Stimulated activated naive CD8-positive, alpha-beta T cell treated with anti-CD3 and anti-CD28 coated beads, Interleukin-15, Interleukin-2, amounts not matched to agents 100 ng/mL and 50 ng/mL, for 24 hours (primary cell): ENCODE results near the gene ICE2.

Experiments used
- H3K27ac Mint-ChIP-seq: one replicate; pipeline ENCODE4 v1.8.0; 2021; ENCODE audit warnings: mild to moderate bottlenecking, mixed read lengths
- H3K27me3 Mint-ChIP-seq: one replicate; pipeline ENCODE4 v1.8.0; 2021; ENCODE audit warnings: mixed read lengths
- H3K36me3 Mint-ChIP-seq: one replicate; pipeline ENCODE4 v1.8.0; 2021; ENCODE audit warnings: low read depth, mixed read lengths
- H3K4me1 Mint-ChIP-seq: one replicate; pipeline ENCODE4 v1.8.0; 2021; ENCODE audit warnings: low read depth, mixed read lengths
- H3K4me3 Mint-ChIP-seq: one replicate; pipeline ENCODE4 v1.8.0; 2021; ENCODE audit warnings: mild to moderate bottlenecking, mixed read lengths
- H3K9me3 Mint-ChIP-seq: one replicate; pipeline ENCODE4 v1.8.0; 2021; ENCODE audit warnings: mixed read lengths

Gene ICE2

DNA sequence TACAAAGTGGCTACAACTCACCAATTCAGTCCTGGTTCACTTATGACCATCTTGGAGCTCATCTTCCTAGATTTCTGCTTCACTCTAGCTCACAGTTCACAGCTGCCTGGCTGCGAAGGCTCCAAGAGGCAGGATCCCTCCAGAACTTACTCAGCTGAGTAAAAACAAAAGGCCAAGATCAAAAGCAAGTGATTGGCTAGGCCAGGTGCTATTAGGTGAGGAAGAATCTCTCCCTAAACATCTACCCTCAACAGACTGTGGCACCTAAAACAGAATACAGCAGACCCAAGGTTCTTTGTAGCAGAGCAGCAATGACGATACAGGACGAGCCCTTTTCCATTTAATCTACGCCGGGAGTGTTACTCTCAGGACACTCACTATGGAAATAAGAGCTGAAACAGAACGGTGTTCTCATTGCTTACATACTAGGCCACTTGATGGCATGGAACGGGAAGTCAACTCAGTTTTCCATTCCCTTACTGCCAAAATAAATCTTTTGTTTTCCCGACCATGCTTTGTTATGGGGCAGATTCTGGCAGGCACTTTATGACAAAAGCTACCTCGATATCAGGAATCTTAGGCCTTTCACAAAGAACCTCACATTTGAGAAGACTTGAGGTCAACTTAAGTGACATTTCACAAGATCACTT is 901 bp downstream of the ICE2 start:
- Mint-ChIP-seq H3K27me3 (no peaks in the 10 kb centered on the region), H3K36me3 (peaks cover 31% of the 10 kb centered on the region), H3K27ac (peak overlapping the region; percentile 99), H3K4me1 (peaks cover 59% of the 10 kb centered on the region), H3K4me3 (peak overlapping the region; percentile 98), H3K9me3 (no peaks in the 10 kb centered on the region)

DNA sequence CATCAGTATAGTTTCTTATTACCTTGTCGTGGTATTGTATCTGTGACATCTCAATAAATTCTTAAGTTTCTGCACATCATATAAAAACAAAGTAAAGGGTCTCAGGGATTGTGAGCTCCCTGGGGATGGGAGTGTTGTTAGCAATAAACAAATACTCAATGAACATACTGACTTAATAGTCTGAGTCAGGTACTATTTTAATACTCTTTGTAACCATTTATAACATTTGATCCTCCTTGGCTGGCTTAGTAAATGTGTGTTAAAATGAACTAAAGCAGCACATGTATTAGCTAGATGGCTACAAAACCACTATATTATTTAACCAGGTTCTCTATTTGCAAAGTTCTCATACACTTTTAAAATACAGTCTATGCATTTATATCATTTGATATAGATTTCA is 1.8 kb downstream of the ICE2 start:
- no peaks in the 10 kb centered on the region for H3K9me3 Mint-ChIP-seq
- H3K4me3 Mint-ChIP-seq, result peak overlapping the region; percentile 98
- no peaks in the 10 kb centered on the region for H3K27me3 Mint-ChIP-seq
- H3K36me3 Mint-ChIP-seq, result peaks cover 37% of the 10 kb centered on the region
- H3K27ac Mint-ChIP-seq, result no peak overlapping the region
- H3K4me1 Mint-ChIP-seq, result peaks cover 60% of the 10 kb centered on the region

DNA sequence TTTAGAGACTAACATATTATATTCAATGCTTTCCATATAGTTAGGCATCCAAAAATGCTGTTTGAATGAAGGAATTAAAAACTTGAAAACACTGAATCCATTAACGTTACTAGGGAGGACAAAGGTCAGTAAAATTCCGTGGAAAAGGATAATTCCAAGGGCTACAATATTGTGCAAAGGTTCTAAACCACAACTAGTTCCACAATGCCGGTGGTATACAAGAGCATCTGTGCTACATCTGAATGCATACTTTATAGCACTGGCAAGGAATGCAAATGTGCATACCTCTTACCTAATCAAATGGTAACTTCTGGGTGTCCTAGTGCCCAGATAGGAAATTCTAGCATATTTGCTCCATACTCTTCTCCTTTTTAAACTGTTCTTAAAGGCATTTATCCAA is 2.2 kb downstream of the ICE2 start:
- H3K4me1 Mint-ChIP-seq, result peaks cover 60% of the 10 kb centered on the region
- H3K9me3 Mint-ChIP-seq, result no peaks in the 10 kb centered on the region
- peaks cover 37% of the 10 kb centered on the region for H3K36me3 Mint-ChIP-seq
- peak overlapping the region; percentile 98 for H3K4me3 Mint-ChIP-seq
- no peak overlapping the region for H3K27ac Mint-ChIP-seq
- no peaks in the 10 kb centered on the region for H3K27me3 Mint-ChIP-seq

DNA sequence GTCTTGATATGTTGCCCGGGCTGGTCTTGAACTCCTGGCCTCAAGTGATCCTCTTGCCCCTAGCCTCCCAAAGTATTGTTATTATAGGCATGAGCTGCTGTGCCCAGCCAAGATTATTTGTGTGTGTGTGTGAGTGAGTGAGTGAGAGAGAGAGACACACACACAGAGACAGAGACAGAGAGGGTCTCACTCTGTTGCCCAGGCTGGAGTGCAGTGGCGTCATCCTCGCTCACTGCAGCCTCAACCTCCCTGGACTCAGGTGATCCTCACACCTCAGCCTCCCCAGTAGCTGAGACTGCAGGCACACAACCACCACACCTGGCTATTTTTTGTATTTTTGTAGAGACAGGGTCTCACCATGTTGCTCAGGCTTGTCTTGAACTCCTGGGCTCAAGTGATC is 5.8 kb downstream of the ICE2 start:
- Mint-ChIP-seq H3K9me3 (no peaks in the 10 kb centered on the region), H3K27me3 (no peaks in the 10 kb centered on the region), H3K27ac (no peak overlapping the region), H3K4me1 (peaks cover 33% of the 10 kb centered on the region), H3K4me3 (no peak overlapping the region), H3K36me3 (peaks cover 64% of the 10 kb centered on the region)

DNA sequence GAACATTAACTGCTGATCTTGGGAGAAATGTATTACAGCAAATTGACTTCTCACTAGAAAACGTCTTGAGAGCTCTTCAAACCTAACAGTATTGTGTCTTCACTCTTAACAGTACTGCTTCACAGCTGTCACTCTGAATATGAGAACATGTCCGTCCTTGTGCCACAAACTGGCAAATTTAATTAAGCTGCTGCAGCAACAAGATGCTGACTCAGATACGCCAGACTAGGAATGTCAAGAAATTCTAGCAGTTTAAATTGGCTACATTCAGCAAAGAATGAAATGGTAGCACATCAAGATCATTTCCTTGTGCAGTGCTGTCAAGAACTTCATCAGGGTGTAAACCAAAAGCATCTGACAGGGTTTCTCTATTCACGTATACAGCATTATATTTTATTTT is 7.6 kb downstream of the ICE2 start:
- Mint-ChIP-seq H3K27me3 (no peaks in the 10 kb centered on the region), H3K4me3 (no peak overlapping the region), H3K36me3 (peaks cover 59% of the 10 kb centered on the region), H3K4me1 (peaks cover 15% of the 10 kb centered on the region), H3K9me3 (no peaks in the 10 kb centered on the region), H3K27ac (no peak overlapping the region)

DNA sequence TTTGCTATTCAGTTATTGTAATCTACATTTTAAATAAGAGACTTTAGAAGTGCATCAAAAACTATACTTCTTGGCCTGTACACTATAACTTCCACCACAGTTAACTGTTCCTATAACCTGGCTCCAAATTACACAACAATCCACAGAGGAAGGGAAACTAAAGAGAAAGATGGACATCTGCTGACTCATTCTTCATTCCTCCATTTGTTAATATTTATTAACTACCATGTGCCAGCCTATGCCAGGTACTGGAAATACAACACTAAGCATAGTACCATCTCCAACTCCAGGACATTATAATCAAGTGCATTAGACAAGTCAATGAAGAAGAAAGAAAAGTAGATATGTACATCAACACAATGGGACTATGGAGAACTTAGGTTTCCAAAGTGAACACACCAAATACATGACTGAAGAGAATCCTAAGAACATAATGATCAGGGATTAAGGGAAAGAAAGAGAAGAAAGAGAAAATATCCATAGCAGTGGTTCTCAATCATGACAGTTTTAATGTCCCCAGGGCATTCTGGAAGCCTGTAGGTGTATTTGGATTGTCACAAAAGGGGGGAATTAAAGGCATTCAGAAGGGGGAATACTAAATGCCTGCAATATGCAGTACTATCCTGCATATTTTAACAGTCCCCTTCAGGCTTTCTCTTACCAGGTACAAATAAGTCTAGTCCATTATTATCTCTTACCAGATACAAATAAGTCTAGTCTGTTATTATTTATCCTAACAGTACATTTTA is 8.9 kb downstream of the ICE2 start:
- H3K27ac Mint-ChIP-seq, result no peak overlapping the region
- peaks cover 9% of the 10 kb centered on the region for H3K4me1 Mint-ChIP-seq
- no peaks in the 10 kb centered on the region for H3K9me3 Mint-ChIP-seq
- no peak overlapping the region for H3K4me3 Mint-ChIP-seq
- H3K36me3 Mint-ChIP-seq, result peaks cover 63% of the 10 kb centered on the region
- H3K27me3 Mint-ChIP-seq, result no peaks in the 10 kb centered on the region

DNA sequence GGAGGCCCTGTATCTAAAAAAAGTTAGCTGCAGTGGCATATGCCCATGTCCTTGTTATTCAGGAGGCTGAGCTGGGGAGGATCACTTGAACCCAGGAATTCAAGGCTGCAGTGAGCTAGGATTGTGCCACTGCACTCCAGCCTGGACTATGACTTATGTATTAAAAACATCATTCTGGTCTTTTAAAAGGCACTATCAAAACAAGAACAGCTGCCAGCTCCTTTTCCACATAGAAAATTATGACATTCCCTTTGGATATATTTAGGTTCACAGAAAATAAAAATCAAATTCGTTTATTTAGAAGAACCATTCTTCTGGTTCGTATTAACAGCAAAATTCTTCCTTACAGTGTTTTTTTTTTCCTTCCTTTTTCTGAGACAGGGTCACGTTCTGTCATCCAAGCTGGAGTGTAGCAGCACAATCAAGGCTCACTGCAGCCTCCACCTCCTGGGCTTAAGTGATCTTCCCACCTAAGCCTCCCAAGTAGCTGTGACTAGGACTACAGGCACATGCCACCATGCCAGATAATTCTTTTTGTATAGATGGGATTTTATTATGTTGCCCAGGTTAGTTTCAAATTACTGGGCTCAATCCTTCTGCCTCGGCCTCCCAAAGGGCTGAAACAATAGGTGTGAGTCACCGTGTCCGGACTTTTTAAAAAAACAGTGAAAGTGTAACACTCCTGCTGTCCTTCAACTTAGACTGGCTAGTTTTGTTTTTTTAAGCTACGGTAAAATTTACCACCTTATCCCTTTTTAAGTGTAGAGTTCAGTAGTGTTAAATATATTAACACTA is 13.9 kb downstream of the ICE2 start:
- H3K27me3 Mint-ChIP-seq, result no peaks in the 10 kb centered on the region
- H3K9me3 Mint-ChIP-seq, result no peaks in the 10 kb centered on the region
- peaks cover 43% of the 10 kb centered on the region for H3K36me3 Mint-ChIP-seq
- H3K27ac Mint-ChIP-seq, result no peak overlapping the region
- H3K4me1 Mint-ChIP-seq, result no peaks in the 10 kb centered on the region
- no peak overlapping the region for H3K4me3 Mint-ChIP-seq

DNA sequence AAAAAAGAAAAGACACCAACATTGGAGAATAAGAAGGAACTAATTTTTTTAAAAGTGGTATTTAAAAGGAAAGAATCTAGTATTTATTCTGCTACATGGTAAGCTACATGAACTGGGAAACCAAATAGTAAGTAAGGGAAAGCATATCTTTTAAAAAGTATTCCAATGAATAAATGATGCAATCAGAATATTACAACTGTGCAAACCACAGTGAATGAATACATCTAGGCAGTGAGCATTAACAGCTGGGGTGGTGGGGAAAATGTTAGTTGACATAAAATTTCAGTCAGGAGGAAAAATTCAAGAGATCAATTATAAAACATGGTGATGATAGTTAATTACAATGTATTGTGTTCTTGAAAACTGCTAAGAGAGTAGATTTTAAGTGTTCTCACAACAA is 16.9 kb downstream of the ICE2 start:
- Mint-ChIP-seq H3K36me3 (peaks cover 25% of the 10 kb centered on the region), H3K27ac (no peak overlapping the region), H3K4me3 (no peak overlapping the region)

DNA sequence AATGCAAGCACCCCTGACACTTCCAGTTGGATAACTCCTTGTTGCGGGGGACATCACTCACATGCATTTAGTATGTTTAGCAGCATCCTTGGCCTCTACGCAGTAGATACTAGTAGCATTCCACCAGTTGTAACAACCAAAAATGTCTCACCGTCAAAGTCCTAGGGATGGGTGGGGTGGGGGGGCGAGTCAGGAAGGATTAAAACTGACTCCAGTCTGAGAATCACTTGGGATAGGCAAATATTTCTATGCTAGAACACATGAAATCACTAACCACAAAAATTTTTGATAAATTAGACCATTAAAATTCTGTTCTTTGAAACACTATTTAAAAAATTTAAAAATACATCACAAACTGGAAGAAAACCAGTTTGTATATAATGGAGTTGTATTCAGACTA is 18.0 kb downstream of the ICE2 start:
- H3K4me1 Mint-ChIP-seq, result no peaks in the 10 kb centered on the region
- H3K9me3 Mint-ChIP-seq, result no peaks in the 10 kb centered on the region
- no peak overlapping the region for H3K27ac Mint-ChIP-seq
- H3K4me3 Mint-ChIP-seq, result no peak overlapping the region
- peaks cover 19% of the 10 kb centered on the region for H3K36me3 Mint-ChIP-seq
- H3K27me3 Mint-ChIP-seq, result no peaks in the 10 kb centered on the region

More for the DNA sequence above, 16.9 kb downstream of the ICE2 start:
- no peaks in the 10 kb centered on the region for H3K9me3 Mint-ChIP-seq
- no peaks in the 10 kb centered on the region for H3K27me3 Mint-ChIP-seq
- no peaks in the 10 kb centered on the region for H3K4me1 Mint-ChIP-seq

DNA sequence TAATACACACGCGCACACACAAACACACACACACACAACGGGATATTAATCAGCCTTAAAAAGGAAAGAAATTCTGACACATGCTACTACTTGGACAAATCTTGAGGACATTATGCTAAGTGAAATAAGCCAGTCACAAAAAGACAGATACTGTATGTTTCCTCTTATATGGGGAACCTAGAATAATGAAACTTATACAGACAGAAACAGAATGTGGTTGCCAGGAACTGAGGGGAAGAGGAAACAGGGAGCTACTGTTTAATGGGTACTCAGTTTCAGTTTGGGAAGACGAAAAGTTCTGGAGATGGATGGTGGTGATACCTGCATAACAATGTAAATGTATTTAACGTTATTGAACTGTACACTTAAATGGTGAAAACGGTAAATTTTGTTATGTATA is 20.2 kb downstream of the ICE2 start:
- no peaks in the 10 kb centered on the region for H3K9me3 Mint-ChIP-seq
- H3K4me1 Mint-ChIP-seq, result no peaks in the 10 kb centered on the region
- no peak overlapping the region for H3K4me3 Mint-ChIP-seq
- H3K27ac Mint-ChIP-seq, result no peak overlapping the region
- no peaks in the 10 kb centered on the region for H3K27me3 Mint-ChIP-seq
- H3K36me3 Mint-ChIP-seq, result peaks cover 17% of the 10 kb centered on the region

DNA sequence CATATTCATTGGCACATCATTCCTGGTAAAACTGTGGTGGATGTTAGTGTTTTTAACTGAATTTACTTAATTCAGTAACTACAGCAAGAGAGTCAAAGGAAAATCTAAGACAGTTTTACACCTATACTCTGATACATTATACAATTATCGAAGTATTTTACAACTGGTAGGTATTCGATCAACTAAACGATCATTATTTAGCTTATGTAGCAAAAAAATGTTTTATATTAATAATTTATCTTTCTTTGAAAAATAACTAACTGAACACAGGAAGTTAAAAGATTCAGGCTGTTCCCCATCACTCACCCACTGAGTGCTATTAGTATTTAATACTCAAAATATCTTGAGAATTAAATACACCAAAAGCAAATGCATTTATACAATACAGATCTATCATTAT is 21.0 kb downstream of the ICE2 start:
- Mint-ChIP-seq H3K27ac (no peak overlapping the region), H3K36me3 (peaks cover 24% of the 10 kb centered on the region), H3K27me3 (no peaks in the 10 kb centered on the region), H3K4me3 (no peak overlapping the region), H3K4me1 (no peaks in the 10 kb centered on the region), H3K9me3 (no peaks in the 10 kb centered on the region)

DNA sequence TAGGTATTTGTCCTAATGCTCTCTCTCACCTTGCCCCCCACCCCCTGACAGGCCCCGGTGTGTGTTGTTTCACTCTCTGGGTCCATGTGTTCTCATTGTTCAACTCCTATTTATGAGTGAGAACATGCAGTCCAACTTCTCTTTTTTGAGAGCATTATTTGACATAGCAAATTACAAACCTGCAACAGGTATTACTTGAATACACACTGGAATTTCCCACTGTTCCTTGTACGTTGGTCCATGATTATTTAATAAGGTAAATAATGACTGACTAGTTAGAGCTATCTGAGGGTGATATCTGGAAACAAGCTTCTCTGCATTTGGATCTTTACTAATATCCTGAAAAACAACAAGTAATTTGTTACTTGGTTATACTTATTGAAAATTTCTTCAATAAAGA is 24.1 kb downstream of the ICE2 start:
- peaks cover 45% of the 10 kb centered on the region for H3K36me3 Mint-ChIP-seq
- no peaks in the 10 kb centered on the region for H3K27me3 Mint-ChIP-seq
- H3K27ac Mint-ChIP-seq, result no peak overlapping the region
- H3K4me1 Mint-ChIP-seq, result no peaks in the 10 kb centered on the region
- no peak overlapping the region for H3K4me3 Mint-ChIP-seq
- no peaks in the 10 kb centered on the region for H3K9me3 Mint-ChIP-seq

DNA sequence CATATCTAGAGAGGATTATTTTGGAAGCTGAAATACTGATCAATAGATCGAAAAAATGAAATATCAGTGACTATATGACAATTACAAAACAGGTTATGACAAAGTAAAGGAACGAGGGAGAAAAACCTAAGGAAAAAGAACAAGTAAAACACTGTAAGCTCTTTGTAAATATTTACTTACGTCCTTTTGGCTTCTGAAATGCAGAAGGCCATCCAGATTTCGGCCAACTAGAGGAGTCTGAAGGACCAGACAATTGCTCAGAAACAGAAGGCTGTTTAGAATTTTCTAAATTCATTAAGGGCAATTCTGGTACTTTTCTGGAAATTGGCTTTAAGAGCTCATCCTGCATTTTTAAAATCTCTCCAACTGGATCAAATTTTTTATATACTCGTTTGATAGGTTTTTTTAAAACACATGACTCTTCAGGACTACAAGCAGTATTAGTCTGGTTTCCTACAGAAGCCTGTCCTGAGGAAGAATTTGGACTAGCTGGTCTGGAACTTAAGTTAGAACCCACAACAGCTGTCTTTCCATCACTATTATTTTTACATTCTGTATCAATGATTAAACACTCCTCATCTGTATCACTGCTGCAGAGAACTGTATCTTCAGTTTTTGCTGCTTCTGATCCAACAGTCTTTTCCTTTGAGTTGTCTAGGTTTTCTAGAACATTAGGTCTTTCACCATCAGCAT is 30.1 kb downstream of the ICE2 start:
- H3K27me3 Mint-ChIP-seq, result no peaks in the 10 kb centered on the region
- no peak overlapping the region for H3K4me3 Mint-ChIP-seq
- H3K27ac Mint-ChIP-seq, result no peak overlapping the region
- no peaks in the 10 kb centered on the region for H3K4me1 Mint-ChIP-seq
- no peaks in the 10 kb centered on the region for H3K9me3 Mint-ChIP-seq
- H3K36me3 Mint-ChIP-seq, result peaks cover 71% of the 10 kb centered on the region

DNA sequence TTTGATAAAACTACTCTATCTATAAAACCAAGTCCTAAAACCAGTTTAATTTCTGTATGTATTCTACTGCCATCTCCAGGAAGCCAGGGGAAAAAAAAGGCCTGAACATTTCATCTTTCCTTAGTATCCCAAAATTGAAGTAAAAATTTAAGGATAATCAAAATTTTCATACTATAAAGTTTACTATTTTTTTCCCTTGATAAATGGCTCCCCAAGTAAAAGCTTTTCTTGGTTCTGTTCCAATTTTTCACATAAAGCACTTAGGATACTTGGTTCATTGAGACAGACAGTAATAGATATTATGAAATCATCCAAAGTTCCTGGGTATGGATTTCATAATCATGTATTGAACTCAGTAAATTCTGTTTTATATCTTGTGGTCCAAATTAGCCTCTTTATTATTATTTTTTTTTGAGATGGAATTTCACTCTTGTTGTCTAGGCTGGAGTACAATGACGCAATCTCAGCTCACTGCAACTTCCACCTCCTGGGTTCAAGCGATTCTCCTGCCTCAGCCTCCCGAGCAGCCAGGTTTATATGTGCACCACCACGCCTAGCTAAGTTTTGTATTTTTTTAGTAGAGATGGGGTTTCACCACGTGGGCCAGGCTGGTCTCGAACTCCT is 34.5 kb downstream of the ICE2 start:
- Mint-ChIP-seq H3K36me3 (peaks cover 59% of the 10 kb centered on the region), H3K27me3 (no peaks in the 10 kb centered on the region), H3K9me3 (no peaks in the 10 kb centered on the region), H3K4me3 (no peak overlapping the region), H3K4me1 (no peaks in the 10 kb centered on the region), H3K27ac (no peak overlapping the region)
